ENCODE measurements around the gene IFITM1. TPM values are rescaled to one million over a fixed set of nuclear protein-coding genes. Genes with fewer than 3 reads are reported as not detected.

Gene IFITM1
- total and polyA plus RNA-seq, 2 of the 4 experiments (the other 2 are of a cell fraction) = 24.2 to 68.9 TPM

DNA sequence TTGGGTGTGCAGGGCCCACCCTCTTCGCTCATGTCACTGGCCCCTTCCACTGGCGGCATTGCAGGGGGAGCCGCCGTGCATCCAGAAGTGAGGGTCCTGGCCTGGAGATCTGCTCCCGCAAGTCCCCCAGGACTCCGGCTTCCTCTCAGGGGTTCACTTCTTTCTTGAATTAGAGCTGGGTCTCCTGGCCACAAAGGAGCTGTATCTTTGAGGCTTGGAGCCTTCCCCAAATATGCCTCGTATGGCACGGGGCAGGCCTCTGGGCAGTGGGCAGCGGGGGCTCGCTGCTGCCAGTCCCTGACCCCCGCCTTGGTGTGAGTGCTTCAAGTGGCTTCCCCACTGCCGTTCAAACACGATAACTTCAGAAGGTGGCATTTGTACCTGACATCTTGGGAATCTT, 14.2 kb downstream of the IFITM1 start:
- H4K8ac ChIP-seq (ENCODE audit: low read depth in 2 of 2, low read length in 2 of 2) = no peak overlapping the region
- no peak overlapping the region for H3K9ac ChIP-seq (ENCODE audit: low read depth, low read length)
- intact Hi-C loops (cut with micrococcal nuclease) (no loop called here), dilution Hi-C loops (cut with HindIII; ENCODE audit: low sequenced_read_pairs, unreplicated experiment) (no loop called here), in situ Hi-C loops (cut with MboI; ENCODE audit: low sequenced_read_pairs) (no loop called here)
- H3K23ac ChIP-seq (ENCODE audit: low read depth, low read length) = no peak overlapping the region
- H2BK5ac ChIP-seq (ENCODE audit: low read depth, low read length, poor library complexity, severe bottlenecking) = no peak overlapping the region
- no peak overlapping the region for H3K14ac ChIP-seq (replicated peaks; ENCODE audit: low read depth, low read length)
- no peak overlapping the region for H2BK120ac ChIP-seq (ENCODE audit: low read depth, low read length)
- no peaks in the 10 kb centered on the region for H3K9me3 ChIP-seq (ENCODE audit: control insufficient read depth, insufficient read depth, low read length)
- 91% methylated on average over 6 of the region's 13 CpGs; no CpG with 5 or more reads in 1 of the 2 experiments for WGBS, 2 experiments (ENCODE audit: extremely low coverage in 2 of 2, insufficient read length in 1 of 2)
- H3K79me1 ChIP-seq (ENCODE audit: low read depth in 1 of 2, low read length in 2 of 2) = no peaks in the 10 kb centered on the region
- POLR2A ChIA-PET (ENCODE audit: unreplicated experiment) = no interaction called here
- no peak for TF ChIP-seq RFX5 (IDR thresholded peaks at IDR 0.05; ENCODE audit: low read depth, low read length)
- no peak for TF ChIP-seq MAZ (IDR thresholded peaks at IDR 0.05; ENCODE audit: borderline replicate concordance, low read depth, low read length)
- no peak for TF ChIP-seq NFE2L2 (IDR thresholded peaks at IDR 0.05; ENCODE audit: low read depth, low read length)
- TF ChIP-seq CEBPB (IDR thresholded peaks at IDR 0.05; ENCODE audit: low read depth, low read length) = no peak
- TF ChIP-seq, protein P1, sequence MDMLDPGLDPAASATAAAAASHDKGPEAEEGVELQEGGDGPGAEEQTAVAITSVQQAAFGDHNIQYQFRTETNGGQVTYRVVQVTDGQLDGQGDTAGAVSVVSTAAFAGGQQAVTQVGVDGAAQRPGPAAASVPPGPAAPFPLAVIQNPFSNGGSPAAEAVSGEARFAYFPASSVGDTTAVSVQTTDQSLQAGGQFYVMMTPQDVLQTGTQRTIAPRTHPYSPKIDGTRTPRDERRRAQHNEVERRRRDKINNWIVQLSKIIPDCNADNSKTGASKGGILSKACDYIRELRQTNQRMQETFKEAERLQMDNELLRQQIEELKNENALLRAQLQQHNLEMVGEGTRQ (IDR thresholded peaks at IDR 0.05; ENCODE audit: low read depth, low read length) = no peak
- TF ChIP-seq BHLHE40 (IDR thresholded peaks at IDR 0.05; ENCODE audit: low read depth, low read length) = no peak
- TF ChIP-seq RCOR1 (IDR thresholded peaks at IDR 0.05; ENCODE audit: insufficient replicate concordance, low read length) = no peak
- no peak for TF ChIP-seq MXI1 (IDR thresholded peaks at IDR 0.05; ENCODE audit: borderline replicate concordance, low read depth, low read length)
- TF ChIP-seq FOS (IDR thresholded peaks at IDR 0.05; ENCODE audit: low read depth, low read length) = no peak
- TF ChIP-seq POLR2A (IDR thresholded peaks at IDR 0.05; ENCODE audit: low read depth, low read length) = no peak
- TF ChIP-seq, protein P2, sequence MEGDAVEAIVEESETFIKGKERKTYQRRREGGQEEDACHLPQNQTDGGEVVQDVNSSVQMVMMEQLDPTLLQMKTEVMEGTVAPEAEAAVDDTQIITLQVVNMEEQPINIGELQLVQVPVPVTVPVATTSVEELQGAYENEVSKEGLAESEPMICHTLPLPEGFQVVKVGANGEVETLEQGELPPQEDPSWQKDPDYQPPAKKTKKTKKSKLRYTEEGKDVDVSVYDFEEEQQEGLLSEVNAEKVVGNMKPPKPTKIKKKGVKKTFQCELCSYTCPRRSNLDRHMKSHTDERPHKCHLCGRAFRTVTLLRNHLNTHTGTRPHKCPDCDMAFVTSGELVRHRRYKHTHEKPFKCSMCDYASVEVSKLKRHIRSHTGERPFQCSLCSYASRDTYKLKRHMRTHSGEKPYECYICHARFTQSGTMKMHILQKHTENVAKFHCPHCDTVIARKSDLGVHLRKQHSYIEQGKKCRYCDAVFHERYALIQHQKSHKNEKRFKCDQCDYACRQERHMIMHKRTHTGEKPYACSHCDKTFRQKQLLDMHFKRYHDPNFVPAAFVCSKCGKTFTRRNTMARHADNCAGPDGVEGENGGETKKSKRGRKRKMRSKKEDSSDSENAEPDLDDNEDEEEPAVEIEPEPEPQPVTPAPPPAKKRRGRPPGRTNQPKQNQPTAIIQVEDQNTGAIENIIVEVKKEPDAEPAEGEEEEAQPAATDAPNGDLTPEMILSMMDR (conservative IDR thresholded peaks at IDR 0.05; ENCODE audit: low read depth, low read length) = no peak
- no peak for TF ChIP-seq SMC3 (IDR thresholded peaks at IDR 0.05; ENCODE audit: low read depth, low read length)
- TF ChIP-seq, protein P3, sequence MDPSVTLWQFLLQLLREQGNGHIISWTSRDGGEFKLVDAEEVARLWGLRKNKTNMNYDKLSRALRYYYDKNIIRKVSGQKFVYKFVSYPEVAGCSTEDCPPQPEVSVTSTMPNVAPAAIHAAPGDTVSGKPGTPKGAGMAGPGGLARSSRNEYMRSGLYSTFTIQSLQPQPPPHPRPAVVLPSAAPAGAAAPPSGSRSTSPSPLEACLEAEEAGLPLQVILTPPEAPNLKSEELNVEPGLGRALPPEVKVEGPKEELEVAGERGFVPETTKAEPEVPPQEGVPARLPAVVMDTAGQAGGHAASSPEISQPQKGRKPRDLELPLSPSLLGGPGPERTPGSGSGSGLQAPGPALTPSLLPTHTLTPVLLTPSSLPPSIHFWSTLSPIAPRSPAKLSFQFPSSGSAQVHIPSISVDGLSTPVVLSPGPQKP (IDR thresholded peaks at IDR 0.05; ENCODE audit: borderline replicate concordance, low read depth, low read length) = no peak
- no peak for TF ChIP-seq CHD1 (IDR thresholded peaks at IDR 0.05; ENCODE audit: low read depth, low read length)
- TF ChIP-seq MAFK (IDR thresholded peaks at IDR 0.05; ENCODE audit: low read depth, low read length) = no peak
- TF ChIP-seq RAD21 (IDR thresholded peaks at IDR 0.05; ENCODE audit: low read length) = no peak
- H3K4ac ChIP-seq (ENCODE audit: low read depth, low read length) = no peak overlapping the region
- H3K4me1 ChIP-seq (ENCODE audit: control insufficient read depth, insufficient read depth, low read length) = peaks cover 13% of the 10 kb centered on the region
- no peak overlapping the region for H3K18ac ChIP-seq (ENCODE audit: low read depth, low read length)
- H3K4me2 ChIP-seq (ENCODE audit: low read depth, low read length) = no peak overlapping the region
- no TSS peak for BruUV-seq (replicated peaks)
- no peak overlapping the region for H2AK5ac ChIP-seq (ENCODE audit: low read depth, low read length)
- H2AFZ ChIP-seq (replicated peaks; ENCODE audit: low read length, poor library complexity) = no peak overlapping the region
- H2BK15ac ChIP-seq (ENCODE audit: low read depth, low read length) = no peak overlapping the region
- DNase-seq (no peak), ATAC-seq (ENCODE audit: low read depth) (no peak)
- H3K4me3 ChIP-seq (ENCODE audit: insufficient read depth, low read depth, low read length) = no peak overlapping the region
- H3K36me3 ChIP-seq (ENCODE audit: control insufficient read depth, insufficient read depth, low read length) = no peaks in the 10 kb centered on the region
- no peak overlapping the region for H3K27ac ChIP-seq (ENCODE audit: insufficient read depth, low read length)
- H3K9me1 ChIP-seq (ENCODE audit: insufficient read depth, low read length) = no peaks in the 10 kb centered on the region
- no peaks in the 10 kb centered on the region for H4K20me1 ChIP-seq (ENCODE audit: insufficient read depth, low read length)
- H3K56ac ChIP-seq (ENCODE audit: extremely low read depth, insufficient read depth, low read length) = no peak overlapping the region
- no peak overlapping the region for H4K91ac ChIP-seq (ENCODE audit: insufficient read depth, low read depth, low read length)
- no peak overlapping the region for H4K5ac ChIP-seq (ENCODE audit: low read depth, low read length)
- no peak overlapping the region for H2BK20ac ChIP-seq (ENCODE audit: low read depth, low read length)
- H3K27me3 ChIP-seq (ENCODE audit: control insufficient read depth, insufficient read depth, low read length) = no peaks in the 10 kb centered on the region
- H2AK9ac ChIP-seq (replicated peaks; ENCODE audit: low read depth, low read length, poor library complexity) = no peak overlapping the region
- CTCF ChIA-PET = no interaction called here

Data from IMR-90 (cell line).